DOHH2 (cell line): ENCODE results near the gene LSMEM2.

Experiments used
- H3F3A ChIP-seq: fragments of 200-600 bp; sonication (generic), shearing (Covaris generic); 2 replicates; pipeline ENCODE4 v1.6.0; 2016; ENCODE audit warnings: antibody characterized with exemption, mild to moderate bottlenecking; ENCODE audit not compliant: control insufficient read depth, insufficient read depth
- H3K27ac ChIP-seq: fragments of 200-600 bp; sonication (generic); 2 replicates; pipeline ENCODE4 v1.5.1; 2014; ENCODE audit warnings: low read depth, mild to moderate bottlenecking, low read length, moderate library complexity
- H3K27me3 ChIP-seq: fragments of 200-600 bp; sonication (generic); 2 replicates; pipeline ENCODE4 v1.6.1; 2014; ENCODE audit warnings: mild to moderate bottlenecking, low read length, mixed read lengths; ENCODE audit not compliant: control insufficient read depth
- H3K36me3 ChIP-seq: fragments of 200-600 bp; sonication (generic); 2 replicates; pipeline ENCODE4 v1.6.1; 2014; ENCODE audit warnings: mild to moderate bottlenecking, low read length, moderate library complexity, mixed read lengths; ENCODE audit not compliant: control insufficient read depth
- H3K4me1 ChIP-seq: fragments of 200-600 bp; sonication (generic); 2 replicates; pipeline ENCODE4 v1.6.1; 2014; ENCODE audit warnings: mild to moderate bottlenecking, low read length, mixed read lengths; ENCODE audit not compliant: control insufficient read depth
- H3K4me2 ChIP-seq: fragments of 200-600 bp; sonication (generic); 2 replicates; pipeline ENCODE4 v1.6.0; 2014; ENCODE audit warnings: mild to moderate bottlenecking, low read length, moderate library complexity
- H3K4me3 ChIP-seq: fragments of 200-600 bp; sonication (generic); 2 replicates; pipeline ENCODE4 v1.5.1; 2014; ENCODE audit warnings: mild to moderate bottlenecking, low read length, mixed read lengths
- H3K79me2 ChIP-seq: fragments of 200-600 bp; sonication (generic); 2 replicates; pipeline ENCODE4 v1.6.1; 2014; ENCODE audit warnings: mild to moderate bottlenecking, low read length, mixed read lengths; ENCODE audit not compliant: control insufficient read depth
- H3K9me2 ChIP-seq: fragments of 200-600 bp; sonication (generic); replicated peaks from 2 replicates; pipeline ENCODE4 v1.6.1; 2014; ENCODE audit warnings: mild to moderate bottlenecking, low read length, mixed read lengths; ENCODE audit not compliant: control insufficient read depth
- H3K9me3 ChIP-seq: fragments of 200-600 bp; sonication (generic); 2 replicates; pipeline ENCODE4 v1.6.1; 2014; ENCODE audit warnings: antibody characterized with exemption, low read length, mixed read lengths; ENCODE audit not compliant: control insufficient read depth, insufficient read depth
- H4K20me1 ChIP-seq: fragments of 200-600 bp; sonication (generic); 2 replicates; pipeline ENCODE4 v1.6.0; 2014; ENCODE audit warnings: low read depth, mild to moderate bottlenecking, antibody characterized with exemption, low read length, moderate library complexity; ENCODE audit not compliant: control insufficient read depth, insufficient read depth
- EZH2phosphoT487 ChIP-seq: fragments of 200-600 bp; sonication (generic); IDR thresholded peaks from 2 replicates; pipeline ENCODE4 v1.6.1; 2017; ENCODE audit warnings: borderline replicate concordance, mild to moderate bottlenecking, antibody characterized with exemption, low read length, moderate library complexity, mixed read lengths
- TF ChIP-seq, protein P1 (sequence below): fragments of 200-600 bp; sonication (generic); IDR thresholded peaks from one replicate; pipeline ENCODE4 v1.5.1; 2014; ENCODE audit warnings: antibody characterized with exemption, mild to moderate bottlenecking, low read depth, low read length; ENCODE audit not compliant: poor library complexity, severe bottlenecking

LSMEM2 gene

GRCh38 chr3:50295553-50296431 is 16.9 kb downstream of the LSMEM2 start:
- H4K20me1 ChIP-seq: no peaks in the 10 kb centered on the region
- H3K79me2 ChIP-seq: peaks cover 17% of the 10 kb centered on the region
- H3K9me2 ChIP-seq: no peaks in the 10 kb centered on the region
- peaks cover 4% of the 10 kb centered on the region; the same call in 1 of the 2 replicates for H3F3A ChIP-seq
- no peak for TF ChIP-seq EZH2phosphoT487
- TF ChIP-seq, protein P1, sequence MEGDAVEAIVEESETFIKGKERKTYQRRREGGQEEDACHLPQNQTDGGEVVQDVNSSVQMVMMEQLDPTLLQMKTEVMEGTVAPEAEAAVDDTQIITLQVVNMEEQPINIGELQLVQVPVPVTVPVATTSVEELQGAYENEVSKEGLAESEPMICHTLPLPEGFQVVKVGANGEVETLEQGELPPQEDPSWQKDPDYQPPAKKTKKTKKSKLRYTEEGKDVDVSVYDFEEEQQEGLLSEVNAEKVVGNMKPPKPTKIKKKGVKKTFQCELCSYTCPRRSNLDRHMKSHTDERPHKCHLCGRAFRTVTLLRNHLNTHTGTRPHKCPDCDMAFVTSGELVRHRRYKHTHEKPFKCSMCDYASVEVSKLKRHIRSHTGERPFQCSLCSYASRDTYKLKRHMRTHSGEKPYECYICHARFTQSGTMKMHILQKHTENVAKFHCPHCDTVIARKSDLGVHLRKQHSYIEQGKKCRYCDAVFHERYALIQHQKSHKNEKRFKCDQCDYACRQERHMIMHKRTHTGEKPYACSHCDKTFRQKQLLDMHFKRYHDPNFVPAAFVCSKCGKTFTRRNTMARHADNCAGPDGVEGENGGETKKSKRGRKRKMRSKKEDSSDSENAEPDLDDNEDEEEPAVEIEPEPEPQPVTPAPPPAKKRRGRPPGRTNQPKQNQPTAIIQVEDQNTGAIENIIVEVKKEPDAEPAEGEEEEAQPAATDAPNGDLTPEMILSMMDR: no peak
- H3K36me3 ChIP-seq: peaks cover 8% of the 10 kb centered on the region
- H3K9me3 ChIP-seq: no peaks in the 10 kb centered on the region
- no peaks in the 10 kb centered on the region for H3K27me3 ChIP-seq
- no peak overlapping the region for H3K4me2 ChIP-seq
- no peak overlapping the region for H3K4me3 ChIP-seq
- H3K4me1 ChIP-seq: peaks cover 29% of the 10 kb centered on the region
- H3K27ac ChIP-seq: no peak overlapping the region

DNA sequence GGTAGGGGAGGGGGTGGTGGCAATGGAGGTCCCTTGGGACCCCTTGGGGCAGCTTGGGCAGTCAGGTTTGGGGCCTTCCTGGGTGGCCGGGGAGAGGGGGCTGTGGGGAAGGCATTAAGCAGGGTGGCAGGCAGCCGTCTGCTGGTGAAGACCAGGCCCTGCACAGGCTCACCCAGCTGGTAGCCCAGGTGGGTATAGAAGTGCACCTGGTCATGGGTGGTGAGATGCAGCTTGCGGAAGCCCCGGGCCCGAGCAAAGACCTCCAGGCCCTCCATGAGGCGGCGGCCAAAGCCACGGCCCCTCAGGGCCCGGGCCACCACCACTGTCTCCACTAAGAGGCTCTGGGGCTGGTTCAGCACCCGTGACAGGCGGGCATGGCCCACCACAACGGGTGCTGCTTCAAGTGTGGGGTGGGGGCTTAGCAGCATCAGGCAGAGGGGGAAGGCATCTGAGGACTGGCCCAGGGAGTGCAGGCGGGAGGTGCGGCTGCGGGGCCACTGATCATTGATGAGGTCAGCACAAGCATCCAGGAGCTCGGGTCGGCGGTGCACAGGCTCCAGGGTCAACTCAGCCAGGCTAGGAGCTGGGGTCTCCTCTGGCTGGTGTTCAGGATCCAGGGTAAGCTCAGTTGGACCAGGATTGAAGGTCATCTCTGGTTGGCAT is 18.0 kb downstream of the LSMEM2 start:
- H3K4me1 ChIP-seq: peaks cover 27% of the 10 kb centered on the region
- no peaks in the 10 kb centered on the region for H3K9me3 ChIP-seq
- no peaks in the 10 kb centered on the region for H3K9me2 ChIP-seq
- peaks cover 3% of the 10 kb centered on the region for H3K36me3 ChIP-seq
- no peak for TF ChIP-seq EZH2phosphoT487
- TF ChIP-seq, protein P1: no peak
- H4K20me1 ChIP-seq: no peaks in the 10 kb centered on the region
- H3K79me2 ChIP-seq: peaks cover 7% of the 10 kb centered on the region
- no peak overlapping the region for H3K27ac ChIP-seq
- H3K27me3 ChIP-seq: no peaks in the 10 kb centered on the region
- peaks cover 4% of the 10 kb centered on the region; the same call in 1 of the 2 replicates for H3F3A ChIP-seq
- H3K4me3 ChIP-seq: no peak overlapping the region
- no peak overlapping the region for H3K4me2 ChIP-seq

DNA sequence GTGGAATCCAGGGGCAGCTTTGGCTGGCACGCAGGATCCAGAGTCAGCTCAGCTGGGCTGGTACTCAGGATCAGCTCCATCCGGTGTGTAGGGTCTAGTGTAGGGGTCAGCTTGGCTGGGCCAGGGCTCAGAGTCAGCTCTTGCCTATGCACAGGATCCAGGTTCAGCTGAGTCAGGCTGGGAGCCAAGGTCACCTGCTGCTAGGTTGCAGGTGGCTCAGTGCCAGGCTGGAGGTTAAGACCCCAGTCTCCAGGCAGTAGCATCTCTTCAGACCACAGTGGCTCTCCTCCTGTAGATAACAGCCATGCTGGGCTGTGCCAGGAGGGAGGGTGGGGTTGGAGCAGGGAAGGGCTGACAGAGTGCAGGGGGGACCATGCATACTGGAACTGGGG is 18.5 kb downstream of the LSMEM2 start:
- Histone ChIP-seq H3K79me2 (0 out of 2 replicates have a peak, but pooled peaks cover 3% of the 10 kb centered on the region), H3K4me2 (no peak overlapping the region)
- TF ChIP-seq, protein P1: no peak
- TF ChIP-seq EZH2phosphoT487: no peak

More for the DNA sequence above, 18.5 kb downstream of the LSMEM2 start:
- Histone ChIP-seq H3K4me1 (peaks cover 27% of the 10 kb centered on the region), H3K4me3 (no peak overlapping the region), H3K27ac (no peak overlapping the region), H3K36me3 (no peaks in the 10 kb centered on the region), H3K27me3 (no peaks in the 10 kb centered on the region), H4K20me1 (no peaks in the 10 kb centered on the region), H3K9me2 (no peaks in the 10 kb centered on the region), H3F3A (peaks cover 4% of the 10 kb centered on the region; the same call in 1 of the 2 replicates), H3K9me3 (no peaks in the 10 kb centered on the region)
